HepG2 (cell line): ENCODE measurements around the gene STKLD1. TPM values are rescaled to one million over a fixed set of nuclear protein-coding genes. Genes with fewer than 3 reads are reported as not detected.
A peak's percentile ranks its signal among the peaks of the same experiment; 100 is the strongest.

Source experiments
- ATM ChIP-seq: fragments of 450-650 bp; IDR thresholded peaks from 2 replicates; pipeline ENCODE4 v1.7.1; 2017; ENCODE audit warnings: mild to moderate bottlenecking, borderline replicate concordance
- HNF4G ChIP-seq, 2 experiments: sonication (generic) in 1 of 2; formaldehyde crosslinking in 1 of 2; IDR thresholded peaks; 2 replicates each; pipeline versions ENCODE4 v1.4.0 to v1.6.1; 2011 to 2020; ENCODE audit warnings: borderline replicate concordance in 2 of 2, low read depth in 2 of 2, mild to moderate bottlenecking in 2 of 2, low read length in 1 of 2, missing genetic modification reagents in 1 of 2, moderate library complexity in 1 of 2
- KDM2A ChIP-seq: sonication (generic); formaldehyde crosslinking; IDR thresholded peaks from 2 replicates; pipeline ENCODE4 v1.4.0; 2020; ENCODE audit warnings: low read depth, missing genetic modification reagents, borderline replicate concordance
- LCORL ChIP-seq, 2 experiments: fragments of 450-650 bp in 1 of 2; sonication (generic) in 1 of 2; formaldehyde crosslinking in 1 of 2; IDR thresholded peaks; 2 replicates each; pipeline versions ENCODE4 v1.5.0 to v1.6.1; 2017 to 2020; ENCODE audit warnings: antibody characterized with exemption in 1 of 2, missing genetic modification reagents in 1 of 2
- MIXL1 ChIP-seq: IDR thresholded peaks from 2 replicates; pipeline ENCODE4 v1.6.1; 2016
- MYC ChIP-seq: sonication (generic); formaldehyde crosslinking; IDR thresholded peaks from 2 replicates; pipeline ENCODE4 v1.9.0; 2021; ENCODE audit warnings: missing genetic modification reagents, borderline replicate concordance
- NR2F6 ChIP-seq, 2 experiments: IDR thresholded peaks; 2 replicates each; pipeline ENCODE4 v1.6.1; 2016; ENCODE audit warnings: antibody characterized with exemption in 1 of 2, mild to moderate bottlenecking in 1 of 2
- PAF1 ChIP-seq: IDR thresholded peaks from 2 replicates; pipeline ENCODE4 v1.6.1; 2016; ENCODE audit warnings: missing genetic modification reagents, missing compliant biosample characterization
- PRDM10 ChIP-seq: sonication (generic); formaldehyde crosslinking; IDR thresholded peaks from 2 replicates; pipeline ENCODE4 v1.4.0; 2020; ENCODE audit warnings: low read depth, missing genetic modification reagents
- RBFOX2 ChIP-seq: fragments of 200-400 bp; formaldehyde crosslinking; IDR thresholded peaks from 2 replicates; pipeline ENCODE4 v1.6.1; 2017; ENCODE audit warnings: low read depth, mild to moderate bottlenecking, low read length
- TARDBP ChIP-seq: sonication (generic); formaldehyde crosslinking; IDR thresholded peaks from 2 replicates; pipeline ENCODE4 v1.8.0; 2022; ENCODE audit warnings: mild to moderate bottlenecking, missing genetic modification reagents
- UBTF ChIP-seq: sonication (generic); formaldehyde crosslinking; IDR thresholded peaks from 2 replicates; pipeline ENCODE4 v1.4.0; 2020; ENCODE audit warnings: mild to moderate bottlenecking, missing genetic modification reagents
- ZBTB38 ChIP-seq: sonication (generic); formaldehyde crosslinking; IDR thresholded peaks from 2 replicates; pipeline ENCODE4 v1.5.1; 2020; ENCODE audit warnings: mild to moderate bottlenecking, missing genetic modification reagents
- ZBTB7B ChIP-seq: sonication (generic); formaldehyde crosslinking; IDR thresholded peaks from 2 replicates; pipeline ENCODE4 v1.4.0; 2020; ENCODE audit warnings: missing genetic modification reagents
- ZEB1 ChIP-seq: IDR thresholded peaks from 2 replicates; pipeline ENCODE4 v1.6.1; 2012; ENCODE audit warnings: mild to moderate bottlenecking, low read depth, inconsistent platforms; ENCODE audit not compliant: insufficient replicate concordance
- ZNF121 ChIP-seq: sonication (generic); formaldehyde crosslinking; IDR thresholded peaks from 2 replicates; pipeline ENCODE4 v1.5.0; 2020; ENCODE audit warnings: mild to moderate bottlenecking, missing genetic modification reagents
- ZNF207 ChIP-seq: fragments of 450-650 bp; IDR thresholded peaks from 2 replicates; pipeline ENCODE4 v1.6.1; 2016; ENCODE audit warnings: antibody characterized with exemption, borderline replicate concordance
- ZNF232 ChIP-seq: sonication (generic); formaldehyde crosslinking; IDR thresholded peaks from 2 replicates; pipeline ENCODE4 v1.4.0; 2020; ENCODE audit warnings: missing genetic modification reagents, borderline replicate concordance
- ZNF552 ChIP-seq: sonication (generic); formaldehyde crosslinking; IDR thresholded peaks from 2 replicates; pipeline ENCODE4 v1.9.0; 2022; ENCODE audit warnings: missing genetic modification reagents, mild to moderate bottlenecking, borderline replicate concordance
- ZNF772 ChIP-seq: sonication (generic); formaldehyde crosslinking; IDR thresholded peaks from 2 replicates; pipeline ENCODE4 v1.5.0; 2020; ENCODE audit warnings: mild to moderate bottlenecking, missing genetic modification reagents
- ZNF773 ChIP-seq: sonication (generic); formaldehyde crosslinking; IDR thresholded peaks from 2 replicates; pipeline ENCODE4 v1.4.0; 2020; ENCODE audit warnings: missing genetic modification reagents, borderline replicate concordance
- polyA plus RNA-seq, 8 experiments: library from polyadenylated mRNA; depleted of rRNA in 3 of 8; stranded (reverse) in 7 of 8; unstranded in 1 of 8; fragments of >200 nt; fragmentation: Illumina TruSeq in 4 of 8; extraction: Trizol in 4 of 8; gene quantifications; 2 replicates each; pipeline versions ENCODE4 v1.2.1 to v1.2.3, GENCODE V29; 2011 to 2016; ENCODE audit warnings: low read depth in 4 of 8, missing spikeins in 1 of 8, mixed read lengths in 1 of 8; ENCODE audit not compliant: insufficient read depth in 1 of 8
- total RNA-seq, 5 experiments: library from RNA; depleted of rRNA; stranded (reverse); fragments of >200 nt; fragmentation: Illumina TruSeq; extraction: Trizol; gene quantifications; 2 replicates each; pipeline ENCODE4 v1.2.3, GENCODE V29; 2016; ENCODE audit warnings: low read depth in 1 of 5

Gene STKLD1
- total and polyA plus RNA-seq, 2 of the 13 experiments (the other 11 are each of a cell fraction or from before 2014, with no cell fraction given), result 1.5 to 2.2 TPM

- TF ChIP-seq PRDM10 (CRISPR knock-in tag) (no peak), MYC (CRISPR knock-in tag) (peak; percentile 60; the same call in 1 of the 2 replicates), ZNF552 (CRISPR knock-in tag) (no peak), NR2F6 (IDR thresholded peaks at IDR 0.05) (no peak), NR2F6 (CRISPR knock-in tag; IDR thresholded peaks at IDR 0.05) (peak; percentile 42; the same call in 1 of the 2 replicates), ZNF772 (peak; percentile 30; the same call in 1 of the 2 replicates), LCORL (IDR thresholded peaks at IDR 0.05) (no peak), LCORL (CRISPR knock-in tag; IDR thresholded peaks at IDR 0.05) (peak; percentile 39; the same call in 1 of the 2 replicates), ZBTB7B (0 out of 2 replicates have a peak, but pooled peaks have one; percentile 43), ZNF232 (CRISPR knock-in tag) (no peak), ZBTB38 (CRISPR knock-in tag) (peak; percentile 14; the same call in 1 of the 2 replicates), MIXL1 (CRISPR knock-in tag) (no peak), ZNF773 (no peak), UBTF (CRISPR knock-in tag) (peak; percentile 69), ZNF121 (no peak), KDM2A (CRISPR knock-in tag) (no peak), RBFOX2 (peak; percentile 34; the same call in 1 of the 2 replicates), ZEB1 (no peak), TARDBP (no peak), HNF4G (IDR thresholded peaks at IDR 0.05; ENCODE audit: borderline replicate concordance, low read depth, low read length) (0 out of 2 replicates have a peak, but pooled peaks have one; percentile 44), HNF4G (CRISPR knock-in tag; IDR thresholded peaks at IDR 0.05; ENCODE audit: borderline replicate concordance, low read depth) (no peak), ATM (no peak), ZNF207 (no peak), PAF1 (CRISPR knock-in tag) (no peak)
Measured at GRCh38 chr9:133448487-133448972, 72.4 kb downstream of the STKLD1 start (continued).
